Spleen (tissue), 7 donors: Measurements from ENCODE around the gene PHACTR1.

ENCODE experiments used
- CTCF ChIP-seq, 11 experiments: fragments of 200-600 bp in 7 of 11; fragments of 450-650 bp in 4 of 11; sonication (generic) in 4 of 11; IDR thresholded peaks in 8 of 11; conservative IDR thresholded peaks in 3 of 11; 1 replicate in 7 of 11; 2 replicates in 4 of 11; pipeline versions ENCODE4 v1.4.0 to v1.8.0; 2016 to 2021; ENCODE audit warnings: antibody characterized with exemption in 11 of 11, inconsistent platforms in 4 of 11, mild to moderate bottlenecking in 1 of 11
- POLR2A ChIP-seq, 3 donors: fragments of 450-650 bp; IDR thresholded peaks; one replicate each; pipeline ENCODE4 v1.5.1; 2017; ENCODE audit warnings: antibody characterized with exemption in 3 of 3, mild to moderate bottlenecking in 1 of 3
- POLR2AphosphoS5 ChIP-seq, 3 donors: sonication (generic); formaldehyde crosslinking; IDR thresholded peaks; one replicate each; pipeline ENCODE4 v1.5.1; 2017; ENCODE audit warnings: antibody characterized with exemption in 3 of 3
- donor health status: DM: no; HTN: no; CAD: no; lungs with moderate emphysema.
- donor health status: DM: no; HTN: no; CAD: no.
- donor health status: DM: no; HTN: no; CAD: no.

GRCh38 chr6:12995419-12995818 is 278.9 kb downstream of the PHACTR1 start:
- TF ChIP-seq POLR2A (IDR thresholded peaks at IDR 0.05), result no peak
- no peak for TF ChIP-seq CTCF (IDR thresholded peaks at IDR 0.05 in 8 of 11, conservative IDR thresholded peaks at IDR 0.05 in 3 of 11)
- TF ChIP-seq POLR2AphosphoS5 (IDR thresholded peaks at IDR 0.05), result no peak
